HG02870 (cell line): ENCODE results near the gene TIMP4.

ENCODE experiments used
- ATAC-seq: cut with Tn5 transposase; IDR thresholded peaks from one replicate; pipeline ENCODE4 v1.9.1; 2021; ENCODE audit warnings: mild to moderate bottlenecking, moderate library complexity; ENCODE audit not compliant: unreplicated experiment

Gene TIMP4

DNA sequence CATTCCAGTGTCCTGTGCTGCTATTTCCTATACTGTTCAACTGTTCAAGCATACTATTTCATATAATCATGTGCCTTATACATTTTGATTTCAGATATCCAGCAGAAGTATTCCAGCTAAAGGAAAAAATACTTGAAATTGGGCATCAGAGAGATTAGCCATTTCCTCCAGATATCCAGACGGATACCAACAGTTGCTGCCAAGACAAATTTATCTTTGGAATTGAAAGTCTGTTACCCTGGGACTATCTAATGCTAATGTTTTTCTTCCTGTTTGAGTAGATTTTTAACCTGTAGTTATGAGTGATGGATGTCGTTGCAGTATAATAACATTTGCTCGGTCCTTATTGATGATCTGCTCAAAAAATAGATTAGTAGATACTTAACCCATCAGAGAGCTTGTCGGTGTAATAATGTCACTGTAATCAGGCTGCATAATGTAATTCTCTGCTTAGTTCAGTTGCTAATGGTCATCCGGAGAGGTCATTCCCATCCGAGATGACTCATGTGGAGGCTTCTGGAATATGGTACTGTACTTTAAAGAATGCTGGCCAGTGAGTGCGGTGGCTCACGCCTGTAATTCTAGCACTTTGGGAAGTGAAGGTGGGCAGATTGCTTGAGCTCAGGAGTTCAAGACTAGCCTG, 51.5 kb downstream of the TIMP4 start:
- no peak for ATAC-seq
